Mammary epithelial cell (primary cell): ENCODE data around the gene HDAC4.

Experiments
- CTCF ChIP-seq, 2 donors: IDR thresholded peaks in 1 of 2; conservative IDR thresholded peaks in 1 of 2; 2 replicates each; pipeline ENCODE4 v1.5.1; 2011 to 2012; ENCODE audit warnings: inconsistent platforms in 2 of 2, low read length in 2 of 2, mild to moderate bottlenecking in 2 of 2, control low read depth in 1 of 2, low read depth in 1 of 2; ENCODE audit not compliant: insufficient read depth in 1 of 2; ENCODE audit errors: extremely low read depth in 1 of 2
- EZH2 ChIP-seq: IDR thresholded peaks from 2 replicates; pipeline ENCODE4 v1.6.1; 2012; ENCODE audit warnings: low read length, inconsistent platforms, borderline replicate concordance

DNA sequence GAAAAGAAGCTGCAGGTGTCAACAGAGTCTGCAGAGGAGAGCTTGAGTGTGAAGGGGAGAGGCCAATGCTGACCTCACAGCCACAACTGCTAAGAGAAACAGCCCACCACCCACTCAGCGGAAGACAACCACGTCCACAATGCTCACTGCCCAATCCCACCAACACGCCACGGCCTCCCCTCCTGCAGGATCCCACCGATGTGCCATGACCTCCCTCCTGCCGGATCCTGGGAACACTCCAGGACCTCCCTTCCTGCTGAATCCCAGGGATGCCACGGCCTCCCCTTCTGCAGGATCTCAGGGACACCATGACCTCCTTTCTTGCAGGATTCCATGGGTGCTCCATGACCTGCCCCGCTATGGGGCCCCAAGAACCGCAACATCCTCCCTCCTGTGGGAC is 285.2 kb downstream of the HDAC4 start:
- no peak for TF ChIP-seq CTCF (conservative IDR thresholded peaks at IDR 0.05 in 1 of 2, IDR thresholded peaks at IDR 0.05 in 1 of 2; ENCODE audit: extremely low read depth in 1 of 2, insufficient read depth in 1 of 2, low read depth in 1 of 2, low read length in 2 of 2)
- TF ChIP-seq EZH2: no peak
